Adrenal gland (tissue), 12 donors: ENCODE measurements around the gene KRT16. TPM values are rescaled to one million over a fixed set of nuclear protein-coding genes. Genes with fewer than 3 reads are reported as not detected.

Experiments used
- DNase-seq, 7 donors: peaks; one replicate each; pipeline ENCODE4 v3.0.0-alpha.2; 2019 to 2020
- H3K27ac ChIP-seq, 5 donors: fragments of 200-600 bp; sonication (generic) in 4 of 5; 1 replicate in 3 of 5; 2 replicates in 2 of 5; pipeline versions ENCODE4 v1.5.1 to v1.8.0; 2016 to 2020; ENCODE audit warnings: mild to moderate bottlenecking in 1 of 5
- H3K27me3 ChIP-seq: fragments of 200-600 bp; 2 replicates; pipeline ENCODE4 v1.8.0; 2021
- H3K36me3 ChIP-seq, 2 donors: fragments of 200-600 bp; replicated peaks in 1 of 2; 1 replicate in 1 of 2; 2 replicates in 1 of 2; pipeline versions ENCODE4 v1.5.1 to v1.8.0; 2018 to 2022
- H3K4me1 ChIP-seq, 2 donors: fragments of 200-600 bp; replicated peaks in 1 of 2; 1 replicate in 1 of 2; 2 replicates in 1 of 2; pipeline versions ENCODE4 v1.5.1 to v1.8.0; 2018 to 2021
- H3K4me3 ChIP-seq, 4 donors: fragments of 200-600 bp; sonication (generic) in 3 of 4; one replicate each; pipeline ENCODE4 v1.5.1; 2016 to 2018
- H3K9me3 ChIP-seq, 3 donors: fragments of 200-600 bp; sonication (generic) in 1 of 3; replicated peaks in 1 of 3; 1 replicate in 2 of 3; 2 replicates in 1 of 3; pipeline versions ENCODE4 v1.5.1 to v1.8.0; 2016 to 2021
- CTCF ChIP-seq, 6 experiments: fragments of 450-650 bp in 4 of 6; fragments of 200-600 bp in 2 of 6; sonication (generic) in 1 of 6; IDR thresholded peaks; 1 replicate in 5 of 6; 2 replicates in 1 of 6; pipeline versions ENCODE4 v1.5.1 to v1.8.0; 2016 to 2021; ENCODE audit warnings: antibody characterized with exemption in 6 of 6, mild to moderate bottlenecking in 2 of 6, moderate library complexity in 1 of 6
- POLR2A ChIP-seq, 2 donors: fragments of 450-650 bp; IDR thresholded peaks; one replicate each; pipeline ENCODE4 v1.6.1; 2017; ENCODE audit warnings: antibody characterized with exemption in 2 of 2, mild to moderate bottlenecking in 2 of 2, moderate library complexity in 1 of 2
- WGBS, 4 donors: extraction: QIAGEN DNeasy Blood & Tissue Kit in 2 of 4; methylation state at CpG; one replicate each; pipeline versions ENCODE4 v1.1.5 to v1.1.7; 2013 to 2017; 5-methylcytosine and 5-hydroxymethylcytosine counted together
- intact Hi-C, 2 donors: fragments of 100-400 bp; cut with DNase I; formaldehyde crosslinking; loops; one replicate each; pipeline versions ENCODE4 v1.14.1 to v1.15.0; 2022 to 2023
- polyA plus RNA-seq, 3 donors: library from polyadenylated mRNA; stranded (reverse); fragments of 200-250 nt in 2 of 3; fragments of 350-450 nt in 1 of 3; fragmentation: Illumina TruSeq in 1 of 3; extraction: RNeasy Lipid Tissue Mini Kit (QIAGEN cat#74804) in 1 of 3; gene quantifications; one replicate each; pipeline ENCODE4 v1.2.3, GENCODE V29; 2013 to 2014
- total RNA-seq, 9 donors: library from RNA; depleted of rRNA in 4 of 9; stranded (reverse); fragments of >200 nt in 4 of 9; fragments of 120-200 nt in 1 of 9; fragmentation: NEBNext Ultra II Directional in 1 of 9; extraction: Animal tissue kit (Norgen Biotek cat#: 25700) in 1 of 9; gene quantifications; one replicate each; pipeline versions ENCODE4 v1.1.0 to v1.2.4, GENCODE V29; 2013 to 2023
- donor health status: healthy with polysubstance abuse.
- donor health status: Bipolar disorder and iron deficiency.
- donor health status: DM: yes; HTN: yes; CAD: no.
- donor health status: DM: no; HTN: no; CAD: no.
- donor health status: DM: no; HTN: no; CAD: no.
- donor health status: DM: yes; HTN: yes; CAD: no.

KRT16 gene
- total and polyA plus RNA-seq, 12 donors, result 0.18 to 4.5 (median 0.69) TPM; not detected in 3

- H3K9me3 ChIP-seq, result no peaks in the 10 kb centered on the region
- H3K36me3 ChIP-seq, result no peaks in the 10 kb centered on the region
- no peak overlapping the region for H3K4me3 ChIP-seq
- no peak for TF ChIP-seq CTCF (IDR thresholded peaks at IDR 0.05)
- no peak for TF ChIP-seq POLR2A (IDR thresholded peaks at IDR 0.05)
- WGBS, 4 donors, result 87 to 100% (median 93%) methylated on average over 6 to 14 of the region's 14 CpGs
- intact Hi-C loops, result no loop called here
- no peaks in the 10 kb centered on the region for H3K27me3 ChIP-seq
- peaks cover 0 to 8% of the 10 kb centered on the region in 2 donors for H3K4me1 ChIP-seq
- H3K27ac ChIP-seq, result peak overlapping the region in 1 of 5 donors; percentile 71
- no peak for DNase-seq
Observed at GRCh38 chr17:41633556-41634199, 21.1 kb upstream of the KRT16 start.

- WGBS, 4 donors, result 64 to 74% (median 66%) methylated on average over 5 of the region's 5 CpGs
- no peaks in the 10 kb centered on the region for H3K36me3 ChIP-seq
- DNase-seq, result no peak
- TF ChIP-seq CTCF (IDR thresholded peaks at IDR 0.05) (no peak), POLR2A (IDR thresholded peaks at IDR 0.05) (no peak)
- no peak overlapping the region for H3K4me3 ChIP-seq
- no peaks in the 10 kb centered on the region for H3K9me3 ChIP-seq
- H3K27ac ChIP-seq, result no peak overlapping the region
- H3K4me1 ChIP-seq, result peaks cover 0 to 8% of the 10 kb centered on the region in 2 donors
- no peaks in the 10 kb centered on the region for H3K27me3 ChIP-seq
- intact Hi-C loops, result no loop called here
Observed at GRCh38 chr17:41632482-41633105, 20.0 kb upstream of the KRT16 start.

GRCh38 chr17:41631898-41632285 lies 19.3 kb upstream of the KRT16 start:
- WGBS, 4 donors, result 83 to 91% (median 89%) methylated on average over 13 to 15 of the region's 15 CpGs

More at GRCh38 chr17:41631898-41632285, 19.3 kb upstream of the KRT16 start:
- no peak for TF ChIP-seq CTCF (IDR thresholded peaks at IDR 0.05)
- TF ChIP-seq POLR2A (IDR thresholded peaks at IDR 0.05), result no peak
- no peak for DNase-seq
- H3K4me3 ChIP-seq, result no peak overlapping the region
- intact Hi-C loops, result no loop called here
- no peaks in the 10 kb centered on the region for H3K27me3 ChIP-seq
- no peaks in the 10 kb centered on the region for H3K36me3 ChIP-seq
- no peak overlapping the region for H3K27ac ChIP-seq
- H3K9me3 ChIP-seq, result no peaks in the 10 kb centered on the region
- peaks cover 0 to 8% of the 10 kb centered on the region in 2 donors for H3K4me1 ChIP-seq
